GM19035 (cell line): ENCODE measurements around the gene SPR.

Experiments used
- ATAC-seq: cut with Tn5 transposase; IDR thresholded peaks from one replicate; pipeline ENCODE4 v1.9.1; 2021; ENCODE audit not compliant: unreplicated experiment

Gene SPR

GRCh38 chr2:72915320-72915906 lies 28.2 kb downstream of the SPR start:
- ATAC-seq, result no peak

DNA sequence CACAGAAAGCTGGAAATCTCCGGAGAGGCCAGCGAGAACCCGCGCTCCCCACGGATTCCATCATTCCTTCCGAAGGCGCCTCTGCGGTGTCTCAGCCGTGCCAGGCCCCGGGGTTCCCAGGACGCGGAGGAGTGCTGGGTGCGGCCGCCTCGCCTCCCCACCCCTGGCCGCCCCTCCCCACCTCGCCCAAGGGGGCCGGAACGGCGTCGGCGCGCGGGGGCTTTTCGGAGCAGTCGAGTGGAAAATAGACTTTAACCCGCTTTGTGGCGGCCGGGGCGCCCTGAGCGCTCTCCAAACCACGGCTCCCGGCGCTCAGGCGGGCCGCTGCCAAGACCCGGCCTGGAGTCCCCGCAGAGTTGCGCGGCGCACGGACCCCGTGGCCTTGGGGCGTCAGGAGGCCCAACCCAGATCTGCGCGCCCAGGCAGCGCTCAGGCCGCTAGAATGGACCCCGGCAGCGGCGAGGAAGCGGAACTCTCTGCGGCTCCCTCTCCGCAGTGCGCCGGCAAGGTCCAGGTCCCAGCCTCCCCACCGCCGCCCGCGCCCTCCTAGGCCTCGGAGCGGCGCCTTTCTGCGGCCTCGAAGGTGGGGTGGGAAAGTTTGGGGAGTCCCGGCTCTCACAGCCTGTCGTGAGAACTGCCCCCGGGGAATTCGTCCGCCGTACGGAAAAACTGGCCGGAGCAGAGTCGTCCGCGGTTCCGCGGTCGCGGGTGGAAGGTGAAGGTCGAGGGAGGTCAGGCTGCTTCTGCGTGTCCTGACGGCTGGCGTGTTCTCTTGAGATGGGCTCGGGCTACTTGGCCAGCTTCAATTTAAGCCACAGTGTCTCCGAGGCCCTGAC lies 28.9 kb downstream of the SPR start:
- peak; percentile 50 for ATAC-seq

- peak; percentile 2 for ATAC-seq
Observed at GRCh38 chr2:72916743-72917137, 29.5 kb downstream of the SPR start.

- peak; percentile 52 for ATAC-seq
Observed at GRCh38 chr2:72917138-72917876, 30.1 kb downstream of the SPR start, which contains the start of gene EMX1. TSS of gene EMX1 (plus strand) at chr2:72917519. CDS start at chr2:72917853, 334 bp downstream.

GRCh38 chr2:72917877-72918553 lies 30.8 kb downstream of the SPR start:
- peak; percentile 0 for ATAC-seq

- no peak for ATAC-seq
Observed at GRCh38 chr2:72919414-72920317, 32.5 kb downstream of the SPR start.

DNA sequence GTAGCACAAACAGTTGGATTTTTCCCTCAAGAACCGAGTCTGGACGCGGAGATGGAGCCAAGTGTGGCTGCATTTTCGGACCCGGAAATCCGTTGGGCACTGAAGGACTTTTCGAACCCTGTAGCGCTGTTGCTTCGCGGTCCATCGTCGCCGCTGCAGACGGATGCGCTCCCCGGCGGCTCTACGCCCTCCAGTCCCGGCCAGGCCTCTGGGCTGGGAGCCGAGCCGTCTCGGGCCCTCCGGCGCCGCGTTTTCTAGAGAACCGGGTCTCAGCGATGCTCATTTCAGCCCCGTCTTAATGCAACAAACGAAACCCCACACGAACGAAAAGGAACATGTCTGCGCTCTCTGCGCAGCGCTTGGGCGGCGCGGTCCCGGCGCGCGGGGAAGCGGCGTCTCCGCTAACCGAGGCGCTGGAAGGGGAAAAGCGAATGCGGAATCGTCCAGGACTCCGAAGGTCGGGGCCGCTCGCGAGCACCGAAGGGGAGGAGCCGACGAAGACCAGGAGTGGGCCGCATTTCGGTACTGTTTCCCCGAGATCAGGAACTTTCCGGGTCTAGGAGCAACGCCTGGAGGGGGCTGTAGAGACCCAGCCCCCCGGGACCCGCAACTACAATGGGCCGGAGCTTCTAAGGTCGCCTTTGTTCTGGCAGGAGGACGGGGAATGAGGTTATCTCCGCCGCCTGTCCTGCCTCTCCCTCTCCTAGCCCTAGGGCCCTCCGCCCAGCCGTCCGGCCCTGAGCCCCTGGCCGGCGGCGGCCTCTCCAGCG lies 33.3 kb downstream of the SPR start:
- ATAC-seq, result no peak

DNA sequence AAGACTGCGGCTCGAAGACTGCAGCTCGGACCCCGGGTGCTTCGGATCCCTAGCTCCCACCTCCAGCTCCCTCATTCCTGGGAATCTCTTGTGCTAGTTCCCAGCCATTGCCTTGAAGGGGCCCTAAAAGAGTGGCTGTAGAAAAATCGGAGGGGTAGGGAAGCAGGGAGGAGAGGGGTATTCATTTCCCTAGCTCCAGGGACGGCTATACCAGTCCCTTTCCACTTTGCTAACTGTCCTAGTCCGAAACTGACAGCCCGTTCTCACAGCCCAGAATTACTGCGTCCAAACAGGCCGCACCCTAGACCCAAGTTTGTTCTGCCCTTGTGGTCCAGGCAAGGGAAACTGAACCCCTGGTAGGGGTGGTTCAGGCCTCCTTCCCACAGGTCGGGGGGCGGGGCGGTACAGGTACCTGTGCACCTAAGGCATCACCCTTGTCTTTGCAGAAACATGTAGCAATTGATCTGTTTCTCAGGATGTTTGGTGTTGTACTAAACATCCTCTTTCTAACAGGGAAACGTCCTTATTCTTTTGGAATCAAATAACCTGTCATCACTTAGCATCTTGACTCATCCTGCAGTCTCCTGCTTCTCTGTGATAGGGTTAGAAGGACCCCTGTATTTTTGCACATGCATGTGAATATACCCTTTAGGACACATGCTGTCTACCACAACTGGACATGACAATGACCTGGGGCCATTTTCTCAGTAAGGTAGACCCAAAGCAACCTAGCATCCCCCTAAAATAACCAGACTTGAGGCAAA lies 34.1 kb downstream of the SPR start:
- no peak for ATAC-seq

- ATAC-seq, result no peak
Observed at GRCh38 chr2:72921853-72922252, 34.6 kb downstream of the SPR start.

DNA sequence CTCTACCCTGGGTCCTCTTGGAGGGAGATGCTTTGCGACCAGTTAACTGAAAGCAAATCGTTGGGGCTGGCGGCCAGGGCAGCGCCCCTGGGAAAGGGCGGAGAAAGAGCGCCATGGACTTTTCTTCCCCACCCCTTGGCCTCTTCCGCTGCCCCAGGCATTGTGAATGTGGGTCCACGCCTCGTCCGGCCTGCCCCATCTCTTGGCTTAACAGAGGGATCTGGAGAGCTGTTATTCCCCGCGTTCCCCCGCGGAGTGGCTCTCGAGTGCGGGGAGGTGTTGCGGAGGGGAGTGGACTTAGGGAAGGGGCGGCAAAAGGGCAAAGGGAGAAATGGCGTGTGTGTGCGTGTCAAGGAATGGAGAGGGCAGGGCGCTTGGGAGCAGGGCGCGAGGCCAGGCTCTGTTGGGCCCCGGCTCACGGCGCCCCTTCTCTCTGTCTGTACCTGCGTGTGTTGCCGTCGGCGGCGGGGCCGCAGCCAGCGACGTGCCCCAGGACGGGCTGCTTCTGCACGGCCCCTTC lies 36.7 kb downstream of the SPR start:
- no peak for ATAC-seq

- no peak for ATAC-seq
Observed at GRCh38 chr2:72924353-72925240, 37.4 kb downstream of the SPR start.

GRCh38 chr2:72925328-72925943 lies 38.2 kb downstream of the SPR start:
- no peak for ATAC-seq

- ATAC-seq, result no peak
Observed at GRCh38 chr2:72926368-72926767, 39.2 kb downstream of the SPR start.

- ATAC-seq, result no peak
Observed at GRCh38 chr2:72926811-72927465, 39.7 kb downstream of the SPR start.

GRCh38 chr2:72927619-72928550 lies 40.7 kb downstream of the SPR start:
- ATAC-seq, result no peak
